Jurkat, Clone E6-1 (cell line): ENCODE results near the gene UBE3D.
A peak's percentile ranks its signal among the peaks of the same experiment; 100 is the strongest.
"Not testable (repeated sequence)": the region's sequence is repeated elsewhere in the genome, so short reads cannot be mapped to it uniquely, and the experiment has no call there.

Experiments used
- DNase-seq: peaks from one replicate; pipeline ENCODE4 v3.0.0-alpha.2; 2011; ENCODE audit warnings: low read depth, low spot score
- H3K4me3 ChIP-seq: 2 replicates; pipeline ENCODE4 v1.5.1; 2011; ENCODE audit warnings: mild to moderate bottlenecking, low read length, control low read depth, moderate library complexity

UBE3D gene

DNA sequence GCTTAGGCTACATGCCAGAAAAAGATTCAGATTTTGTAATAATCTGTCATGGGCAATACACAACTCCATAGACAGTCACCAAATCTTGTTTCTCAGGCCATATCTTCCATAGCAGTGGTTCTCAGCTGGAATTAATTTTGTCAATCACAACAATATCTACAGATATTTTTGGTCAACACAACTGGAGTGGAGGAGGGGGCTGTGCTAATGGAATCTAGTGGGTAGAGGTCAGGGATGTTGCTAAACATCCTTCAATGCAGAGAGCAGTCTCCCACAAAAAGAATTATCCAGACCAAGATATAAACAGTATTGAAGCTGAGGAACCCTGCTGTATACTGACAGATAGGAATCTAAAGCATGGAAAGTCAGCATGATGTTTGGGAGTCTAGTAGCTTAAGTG lies 174.6 kb downstream of the UBE3D start:
- no peak for DNase-seq
- H3K4me3 ChIP-seq = no peak overlapping the region

DNA sequence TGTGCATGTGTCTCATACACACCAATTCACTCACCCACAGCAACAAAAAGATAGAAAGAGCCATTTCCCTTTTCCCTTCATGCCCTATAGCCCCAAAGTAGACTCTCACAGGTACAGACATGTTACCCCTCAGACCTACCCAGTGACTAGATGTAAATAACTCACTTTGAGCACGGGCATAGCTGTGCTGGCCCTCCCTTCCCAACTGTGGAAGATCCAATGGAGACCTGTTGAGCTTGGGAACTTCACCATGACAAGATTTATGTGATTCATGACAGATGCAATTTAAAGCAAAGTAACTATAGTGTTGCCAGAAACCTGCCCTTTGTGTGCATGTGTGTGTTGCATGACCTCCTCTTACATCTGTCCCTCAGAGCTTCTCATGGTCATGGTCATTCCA lies 175.4 kb downstream of the UBE3D start:
- DNase-seq = no peak
- no peak overlapping the region for H3K4me3 ChIP-seq

DNA sequence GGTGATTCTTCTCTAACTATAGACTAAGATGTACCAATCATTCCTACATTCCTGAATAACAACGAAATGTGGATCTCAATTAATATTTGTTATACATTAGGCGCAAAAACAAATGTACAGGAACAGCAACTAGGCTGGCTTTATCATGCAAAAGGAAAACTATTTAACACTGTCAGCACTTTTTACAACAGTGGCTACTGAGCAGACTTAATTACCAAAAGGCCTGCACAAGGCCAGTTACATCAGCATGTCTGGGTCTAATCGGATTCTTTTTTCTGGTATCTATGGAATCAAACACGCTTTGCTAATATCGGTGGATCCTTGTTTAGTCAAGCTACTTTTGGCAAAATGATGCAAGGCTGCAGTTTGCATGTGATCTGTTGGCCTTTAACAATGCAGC lies 176.5 kb downstream of the UBE3D start:
- no peak for DNase-seq
- H3K4me3 ChIP-seq = no peak overlapping the region

DNA sequence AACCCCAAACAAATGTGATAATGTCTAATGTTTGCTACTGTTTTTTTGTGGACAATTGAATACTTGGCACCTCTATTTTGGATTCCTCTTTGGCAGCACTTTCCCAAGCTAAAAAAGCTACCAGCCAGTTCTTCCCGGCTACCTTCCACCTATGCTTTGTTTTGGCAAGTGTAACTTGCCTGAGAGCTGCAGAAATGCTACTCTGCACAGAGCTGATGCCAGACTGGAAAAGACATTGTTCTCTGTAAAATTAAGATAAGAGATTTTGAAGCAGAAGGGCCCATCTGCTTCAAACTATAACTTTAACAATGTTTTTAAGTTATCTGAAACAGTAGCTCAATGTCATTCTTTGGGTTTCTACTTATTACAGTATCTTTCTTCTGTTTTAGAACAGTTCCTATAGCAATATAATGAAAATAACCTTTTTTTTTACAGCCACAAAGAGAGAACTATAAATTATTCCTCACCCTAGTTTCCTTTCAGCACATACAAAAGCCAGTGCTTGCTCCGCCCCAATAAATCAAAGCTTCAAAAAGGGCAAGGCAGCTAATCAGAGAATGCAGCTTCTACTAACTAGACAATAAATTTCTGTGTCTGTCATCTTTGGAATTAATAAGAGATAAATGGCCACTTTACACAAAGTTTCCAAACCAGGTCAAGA lies 183.1 kb downstream of the UBE3D start:
- H3K4me3 ChIP-seq = no peak overlapping the region
- DNase-seq = no peak

DNA sequence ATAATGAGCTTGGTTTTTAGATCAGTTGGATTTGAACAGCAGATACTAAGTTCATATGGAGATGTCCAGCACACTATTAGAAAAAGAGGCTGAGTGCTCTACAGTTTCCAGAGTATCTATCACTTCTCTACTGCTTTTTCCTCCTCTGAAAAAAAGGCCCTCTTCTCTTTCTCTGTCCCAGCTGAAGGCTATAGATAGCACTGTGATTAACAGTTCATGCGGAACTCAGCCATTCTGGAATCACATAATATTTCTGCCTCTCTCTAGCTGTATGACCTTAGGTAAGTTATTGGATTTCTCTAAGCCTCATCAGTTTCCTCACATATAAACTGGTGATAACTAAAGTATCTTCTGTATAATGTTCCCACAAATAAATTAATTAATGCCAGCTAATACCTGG lies 184.1 kb downstream of the UBE3D start:
- no peak overlapping the region for H3K4me3 ChIP-seq
- no peak for DNase-seq

DNA sequence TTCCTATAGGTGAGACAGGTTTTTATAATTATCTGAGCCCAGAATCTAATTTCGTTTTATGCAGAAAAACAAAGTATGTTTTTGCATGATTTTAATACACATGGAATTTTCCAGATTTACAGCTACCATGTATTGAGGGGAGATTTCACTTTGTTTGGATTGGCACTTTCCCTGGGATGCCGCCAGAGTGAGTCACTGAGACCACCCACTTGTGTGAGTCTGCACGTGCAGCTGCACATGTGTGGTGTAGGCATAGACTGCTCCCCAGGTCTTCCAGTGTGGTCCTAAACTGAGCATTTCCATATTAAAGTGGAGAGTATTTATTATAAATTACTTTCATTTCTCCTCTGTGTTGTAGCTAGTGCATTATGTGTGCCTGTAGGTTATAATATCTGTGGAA lies 186.8 kb downstream of the UBE3D start:
- no peak overlapping the region for H3K4me3 ChIP-seq
- no peak for DNase-seq

DNA sequence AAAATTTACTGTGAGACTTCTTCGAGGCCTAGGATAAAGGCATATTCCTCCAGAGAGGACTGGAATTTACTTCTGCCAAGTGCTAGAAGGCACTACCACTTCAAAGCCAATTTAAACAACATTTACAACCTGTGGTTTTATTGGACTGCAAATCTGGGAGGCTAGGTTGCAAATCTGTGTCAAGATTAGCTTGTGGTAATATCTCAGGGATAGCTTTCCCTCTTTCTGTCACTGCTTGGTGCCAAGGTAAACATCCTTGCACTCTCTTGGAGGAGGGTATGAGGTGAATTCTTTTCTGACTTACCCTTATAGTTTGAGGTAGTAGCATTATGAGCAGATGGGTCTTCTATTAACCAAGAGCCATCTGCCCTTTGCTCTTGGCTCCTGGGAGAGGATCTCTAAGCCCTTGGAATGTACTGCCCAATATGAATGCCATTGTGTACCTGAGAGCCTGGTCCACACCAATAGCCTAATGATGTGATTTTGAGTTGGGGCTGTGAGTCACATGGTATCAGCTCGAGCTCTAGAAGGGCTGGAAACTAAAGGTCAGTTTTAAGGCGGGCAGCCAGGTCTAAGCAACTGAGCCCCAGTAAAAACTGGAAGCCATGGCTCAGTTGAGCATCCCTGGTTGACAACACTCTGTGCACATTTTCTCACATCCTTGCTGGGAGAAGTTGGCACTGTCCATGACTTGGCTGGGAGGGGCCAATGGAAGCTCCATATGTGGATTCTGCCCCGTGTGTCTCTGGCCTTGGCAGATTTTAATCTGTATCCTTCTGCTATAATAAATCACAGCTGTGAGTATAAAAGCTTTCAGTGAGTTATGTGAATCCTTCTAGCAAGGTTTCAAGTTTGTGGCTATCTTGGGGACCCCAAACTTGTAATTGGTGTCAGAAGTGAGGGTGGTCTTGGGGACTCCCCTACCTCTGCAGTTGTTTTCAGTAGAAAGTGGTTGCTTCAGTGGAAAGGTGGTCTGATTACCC lies 188.1 kb downstream of the UBE3D start:
- no peak for DNase-seq
- H3K4me3 ChIP-seq = no peak overlapping the region

DNA sequence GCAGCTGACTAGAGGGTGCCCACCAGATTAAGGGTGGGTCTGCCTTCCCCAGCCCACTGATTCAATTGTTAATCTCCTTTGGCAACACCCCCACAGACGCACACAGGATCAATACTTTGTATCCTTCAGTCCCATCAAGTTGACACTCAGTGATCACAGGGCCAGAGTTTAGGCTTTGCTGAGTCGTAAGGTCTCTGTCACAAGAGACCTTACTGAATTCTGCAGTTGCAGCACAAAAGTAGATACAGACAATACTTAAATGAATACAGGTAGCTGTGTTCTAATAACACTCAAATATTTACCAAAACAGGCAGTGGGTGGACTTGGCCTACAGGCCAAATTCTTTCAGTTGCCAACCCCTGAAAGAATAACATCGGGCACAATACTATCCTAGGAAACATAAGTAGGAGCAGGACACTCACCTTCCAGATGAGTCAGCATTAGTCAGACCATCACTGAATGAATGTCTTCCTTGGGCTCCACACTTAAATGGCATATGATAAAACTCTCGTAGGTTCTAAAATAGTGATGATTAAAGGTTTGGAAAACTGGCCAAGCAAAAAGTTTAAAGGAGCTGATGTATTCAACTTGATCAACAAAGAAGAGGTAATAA lies 190.0 kb downstream of the UBE3D start:
- H3K4me3 ChIP-seq = no peak overlapping the region
- no peak for DNase-seq

DNA sequence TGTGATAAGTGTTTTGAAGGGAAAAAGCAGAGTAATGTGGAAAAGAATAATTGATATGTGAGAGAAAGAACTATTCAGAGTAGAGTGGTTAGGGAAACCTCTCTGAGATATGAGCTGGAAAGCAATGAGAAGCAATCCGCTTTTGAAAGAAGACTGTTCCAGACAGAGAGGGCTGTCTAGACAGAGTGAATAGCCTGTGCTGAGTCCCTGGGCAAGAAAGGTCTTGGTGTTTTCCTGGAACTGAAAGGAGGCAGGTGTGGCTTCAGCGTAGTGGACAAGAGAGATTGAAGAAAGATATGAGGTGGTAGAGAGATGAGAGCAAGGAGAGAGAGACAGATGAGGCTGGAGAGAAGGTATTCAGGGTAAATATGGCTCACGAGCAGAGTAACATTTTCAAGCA lies 190.8 kb downstream of the UBE3D start:
- no peak for DNase-seq
- no peak overlapping the region for H3K4me3 ChIP-seq

DNA sequence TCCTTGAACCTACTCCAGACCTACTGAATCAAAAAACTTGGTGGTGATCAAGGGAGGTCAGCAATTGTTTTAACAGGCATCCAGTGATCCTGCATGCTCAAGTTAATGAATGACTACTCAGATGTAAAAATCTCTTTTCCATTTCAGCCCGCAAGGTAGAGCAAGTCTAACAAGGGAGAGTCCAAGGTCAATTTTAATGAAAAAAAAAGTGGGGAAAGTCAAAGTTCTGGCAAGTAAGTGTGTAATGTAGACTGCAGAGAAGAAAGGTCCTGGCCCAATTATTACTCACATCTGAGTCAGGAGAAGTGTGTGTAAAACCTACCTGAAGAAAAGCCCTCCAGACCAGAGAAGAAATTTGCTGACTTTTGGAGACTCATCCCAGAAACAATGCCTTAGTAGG lies 193.5 kb downstream of the UBE3D start:
- no peak for DNase-seq

DNA sequence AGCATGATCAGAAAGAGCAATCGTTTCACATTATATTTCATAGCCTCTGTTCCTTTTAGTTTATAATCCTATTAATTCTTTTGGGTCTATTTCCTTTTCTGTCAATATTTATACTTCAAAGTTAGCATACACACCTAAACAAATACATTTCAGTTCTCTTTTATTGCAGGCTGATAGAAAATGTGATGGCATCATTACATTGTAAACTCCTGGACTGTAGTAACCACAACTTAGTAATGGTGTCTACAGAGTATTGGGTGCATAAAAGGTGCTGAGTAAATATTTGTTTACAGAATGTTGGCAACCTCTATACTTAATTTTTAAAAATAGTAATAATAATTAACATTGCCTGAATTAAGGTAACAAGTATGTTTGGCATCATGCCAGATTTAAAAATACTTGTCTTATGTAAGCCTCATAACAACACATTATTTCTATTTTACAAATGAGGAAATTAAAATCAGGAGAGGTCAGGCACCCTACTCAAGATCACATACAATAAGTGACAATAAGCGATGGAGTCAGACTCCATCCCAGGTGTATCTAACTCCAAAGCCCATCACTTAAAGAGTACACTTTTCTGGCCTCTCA lies 195.0 kb downstream of the UBE3D start:
- DNase-seq = no peak
- no peak overlapping the region for H3K4me3 ChIP-seq

More for the DNA sequence above, 193.5 kb downstream of the UBE3D start:
- no peak overlapping the region for H3K4me3 ChIP-seq

DNA sequence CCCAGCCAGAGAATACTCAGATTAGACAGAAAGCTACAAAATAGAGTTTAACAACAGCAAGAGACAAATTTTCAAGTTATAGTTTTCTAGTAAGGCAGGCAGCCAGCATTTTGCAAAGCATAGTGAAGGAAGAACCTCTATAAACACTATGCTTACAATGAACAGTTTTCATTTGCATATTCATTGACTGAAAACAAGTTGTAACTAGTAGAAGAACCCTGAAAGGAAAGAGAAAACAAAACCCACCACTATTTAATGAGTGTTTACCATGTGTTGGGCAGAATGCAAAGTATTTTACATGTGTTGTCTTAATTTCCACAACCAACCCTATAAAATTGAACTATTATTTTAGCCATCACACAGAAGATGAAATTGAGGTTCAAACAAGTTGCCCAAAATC lies 196.1 kb downstream of the UBE3D start:
- no peak for DNase-seq
- H3K4me3 ChIP-seq = no peak overlapping the region

DNA sequence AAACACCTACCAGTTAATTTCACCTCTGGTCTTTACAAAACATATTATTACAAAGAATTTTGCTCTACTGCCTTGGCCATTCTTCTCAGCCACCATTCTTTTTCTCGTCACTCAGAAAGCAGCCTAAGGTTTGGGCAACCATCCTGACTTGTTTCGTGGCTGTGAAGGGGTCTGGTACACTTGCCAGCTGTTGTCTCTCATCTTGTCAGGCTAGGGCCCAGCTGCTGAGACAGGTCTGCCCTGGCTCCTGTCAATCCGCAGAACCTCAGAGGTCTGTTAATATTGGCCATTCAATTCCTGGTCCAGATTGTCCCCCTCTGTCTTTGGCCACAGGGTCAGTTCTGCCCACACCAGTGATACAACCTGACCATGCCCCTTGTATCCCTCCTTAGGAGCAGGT lies 197.7 kb downstream of the UBE3D start:
- no peak overlapping the region for H3K4me3 ChIP-seq
- no peak for DNase-seq

DNA sequence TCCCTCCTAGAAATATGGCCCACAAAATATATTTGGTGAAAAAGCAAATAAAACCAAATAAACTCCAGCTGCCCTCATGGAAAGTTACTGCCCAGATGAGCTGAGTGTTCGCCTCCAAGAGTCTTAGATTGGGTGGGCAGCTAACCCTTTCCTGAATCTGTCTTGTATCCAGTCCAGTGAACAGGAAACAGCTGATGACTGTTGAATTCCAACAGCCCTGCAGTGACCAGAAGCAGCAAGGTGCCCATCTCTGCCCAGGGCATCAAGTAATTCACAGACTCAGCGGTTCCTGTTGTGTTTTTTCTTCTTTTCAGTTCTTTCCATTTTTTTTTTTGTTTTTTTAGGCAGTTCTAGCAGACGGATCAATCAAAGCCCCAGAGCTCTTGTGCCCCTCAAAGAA lies 199.2 kb downstream of the UBE3D start:
- no peak overlapping the region for H3K4me3 ChIP-seq
- no peak for DNase-seq

DNA sequence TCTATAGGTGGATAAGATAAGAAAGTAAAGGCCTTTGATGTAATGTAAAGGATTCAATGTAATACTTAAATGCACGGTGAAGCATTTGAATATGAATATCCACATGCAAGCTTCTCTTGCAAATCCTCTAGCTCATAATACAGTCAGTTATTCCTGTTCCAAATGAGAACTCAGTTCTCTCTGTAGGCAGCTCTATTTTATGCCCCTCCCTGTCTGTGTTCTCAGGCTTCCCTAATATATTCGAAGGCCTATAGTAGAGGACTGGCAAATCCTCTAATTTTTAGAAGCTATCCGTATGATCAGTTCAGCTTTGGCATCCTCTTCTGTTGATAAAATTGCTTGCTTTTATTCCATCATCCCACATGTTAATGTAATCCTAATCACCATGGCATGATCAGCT lies 200.2 kb downstream of the UBE3D start:
- H3K4me3 ChIP-seq = no peak overlapping the region
- DNase-seq = no peak

DNA sequence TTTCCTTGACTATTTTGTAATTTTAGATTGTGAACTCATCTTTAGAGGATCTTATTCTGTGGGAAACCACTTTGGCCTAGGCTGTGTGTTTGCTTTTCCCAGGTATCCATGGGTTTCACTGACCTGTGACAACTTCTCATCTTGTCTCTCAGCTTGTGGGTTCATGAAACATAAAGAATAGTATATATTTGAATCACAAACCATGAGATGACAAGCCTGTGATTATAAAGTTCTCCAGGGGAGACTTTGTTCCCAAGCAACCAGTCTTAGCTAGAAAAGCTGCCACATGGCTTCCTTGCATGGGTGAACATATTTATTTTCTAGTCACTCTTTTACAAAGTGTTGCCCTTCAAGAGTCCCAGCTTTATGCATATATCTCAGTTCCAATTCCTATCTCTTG lies 201.9 kb downstream of the UBE3D start:
- H3K4me3 ChIP-seq = no peak overlapping the region
- DNase-seq = no peak

DNA sequence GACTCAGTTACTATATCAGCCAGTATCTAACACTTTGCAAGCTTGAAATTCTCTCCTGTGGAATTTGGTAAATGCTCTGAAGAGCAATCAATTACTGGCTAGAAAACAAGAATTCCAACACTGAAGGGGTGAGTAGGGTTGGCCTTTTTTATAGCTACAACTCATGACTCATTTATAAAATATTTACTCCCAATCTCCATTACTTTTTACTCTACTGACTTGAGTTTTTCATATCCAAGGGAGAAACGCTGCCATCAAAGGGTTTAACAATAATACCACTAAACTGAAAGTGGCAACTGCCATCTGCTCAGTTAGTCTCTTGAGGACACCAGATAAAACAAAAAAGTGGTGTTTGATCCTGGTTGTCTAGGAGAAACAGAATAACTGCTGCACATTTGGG lies 203.1 kb downstream of the UBE3D start:
- no peak overlapping the region for H3K4me3 ChIP-seq
- DNase-seq = peak; percentile 59

DNA sequence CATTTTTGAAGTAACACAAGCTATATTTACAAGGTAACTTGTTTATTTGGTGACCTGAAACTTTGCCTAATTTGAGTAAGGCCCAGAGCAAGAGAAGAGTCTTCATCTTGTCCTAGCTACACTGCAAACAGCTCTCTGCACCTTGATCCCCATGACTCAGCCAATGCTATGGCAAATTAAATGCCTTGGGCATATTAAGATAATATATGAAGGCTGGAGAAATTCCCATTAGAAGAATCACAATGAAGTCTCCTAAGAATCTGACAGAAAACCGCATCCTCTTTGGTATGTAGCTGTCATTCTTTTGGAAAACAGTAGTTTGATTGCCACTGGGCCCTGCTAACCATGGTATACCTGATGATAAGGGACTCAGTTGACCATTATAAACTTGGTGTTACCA lies 204.5 kb downstream of the UBE3D start:
- H3K4me3 ChIP-seq = no peak overlapping the region
- DNase-seq = no peak

DNA sequence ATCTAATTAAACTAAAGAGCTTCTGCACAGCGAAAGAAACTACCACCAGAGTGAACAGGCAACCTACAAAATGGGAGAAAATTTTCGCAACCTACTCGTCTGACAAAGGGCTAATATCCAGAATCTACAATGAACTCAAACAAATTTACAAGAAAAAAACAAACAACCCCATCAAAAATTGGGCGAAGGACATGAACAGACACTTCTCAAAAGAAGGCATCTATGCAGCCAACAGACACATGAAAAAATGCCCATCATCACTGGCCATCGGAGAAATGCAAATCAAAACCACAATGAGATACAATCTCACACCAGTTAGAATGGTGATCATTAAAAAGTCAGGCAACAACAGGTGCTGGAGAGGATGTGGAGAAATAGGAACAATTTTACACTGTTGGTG lies 209.6 kb downstream of the UBE3D start:
- H3K4me3 ChIP-seq, DNase-seq: not testable (repeated sequence)

DNA sequence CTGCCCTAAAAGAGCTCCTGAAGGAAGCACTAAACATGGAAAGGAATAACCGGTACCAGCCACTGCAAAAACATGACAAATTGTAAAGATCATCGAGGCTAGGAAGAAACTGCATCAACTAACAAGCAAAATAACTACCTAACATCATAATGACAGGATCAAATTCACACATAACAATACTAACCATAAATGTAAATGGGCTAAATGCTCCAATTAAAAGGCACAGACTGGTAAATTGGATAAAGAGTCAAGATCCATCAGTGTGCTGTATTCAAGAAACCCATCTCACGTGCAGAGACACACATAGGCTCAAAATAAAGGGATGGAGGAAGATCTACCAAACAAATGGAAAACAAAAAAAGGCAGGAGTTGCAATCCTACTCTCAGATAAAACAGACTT lies 212.7 kb downstream of the UBE3D start:
- H3K4me3 ChIP-seq, DNase-seq: not testable (repeated sequence)
